RWPE1 (cell line): ENCODE measurements around the gene GRIK4.

Experiments
- CTCF ChIA-PET: fragments of 350-600 bp; sonication (Branson Sonifier 250); formaldehyde crosslinking; extraction: SDS; loops from one replicate; lab custom pipeline; 2021; lab: Yijun Ruan, JAX
- POLR2A ChIA-PET: fragments of 400-600 bp; formaldehyde crosslinking; extraction: SDS; loops from one replicate; lab custom pipeline; 2020; ENCODE audit warnings: antibody characterized with exemption; ENCODE audit not compliant: low non-redundant PET; lab: Yijun Ruan, JAX
- DNase-seq: peaks from one replicate; pipeline ENCODE4 v3.0.0; 2012; ENCODE audit warnings: low spot score
- H3K27ac ChIP-seq: fragments of 450-650 bp; 2 replicates; pipeline ENCODE4 v1.5.1; 2017
- TF ChIP-seq, protein P1 (sequence below): fragments of 450-650 bp; conservative IDR thresholded peaks from 2 replicates; pipeline ENCODE4 v1.5.1; 2017; ENCODE audit warnings: low read depth, mild to moderate bottlenecking

The GRIK4 gene

DNA sequence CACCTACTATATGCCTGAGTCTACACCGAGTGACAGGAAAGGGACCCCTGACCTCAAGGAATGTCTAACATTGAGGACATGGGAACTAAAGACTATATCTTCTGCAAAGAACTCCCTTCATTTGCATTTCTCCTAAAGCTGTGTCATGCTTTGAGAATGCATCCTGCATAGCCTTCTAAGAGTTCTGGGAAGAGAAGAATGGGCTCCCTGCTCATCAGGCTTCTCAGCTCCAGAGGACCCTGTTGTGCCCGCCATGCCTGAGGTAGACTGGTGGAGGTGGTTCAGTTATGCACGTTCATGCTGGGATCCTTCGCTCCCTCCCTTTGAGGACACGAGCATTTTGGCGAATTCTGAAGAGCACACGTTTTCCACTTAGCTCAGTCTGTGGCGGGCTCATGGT, 63.3 kb downstream of the GRIK4 start:
- no peak for DNase-seq
- TF ChIP-seq, protein P1, sequence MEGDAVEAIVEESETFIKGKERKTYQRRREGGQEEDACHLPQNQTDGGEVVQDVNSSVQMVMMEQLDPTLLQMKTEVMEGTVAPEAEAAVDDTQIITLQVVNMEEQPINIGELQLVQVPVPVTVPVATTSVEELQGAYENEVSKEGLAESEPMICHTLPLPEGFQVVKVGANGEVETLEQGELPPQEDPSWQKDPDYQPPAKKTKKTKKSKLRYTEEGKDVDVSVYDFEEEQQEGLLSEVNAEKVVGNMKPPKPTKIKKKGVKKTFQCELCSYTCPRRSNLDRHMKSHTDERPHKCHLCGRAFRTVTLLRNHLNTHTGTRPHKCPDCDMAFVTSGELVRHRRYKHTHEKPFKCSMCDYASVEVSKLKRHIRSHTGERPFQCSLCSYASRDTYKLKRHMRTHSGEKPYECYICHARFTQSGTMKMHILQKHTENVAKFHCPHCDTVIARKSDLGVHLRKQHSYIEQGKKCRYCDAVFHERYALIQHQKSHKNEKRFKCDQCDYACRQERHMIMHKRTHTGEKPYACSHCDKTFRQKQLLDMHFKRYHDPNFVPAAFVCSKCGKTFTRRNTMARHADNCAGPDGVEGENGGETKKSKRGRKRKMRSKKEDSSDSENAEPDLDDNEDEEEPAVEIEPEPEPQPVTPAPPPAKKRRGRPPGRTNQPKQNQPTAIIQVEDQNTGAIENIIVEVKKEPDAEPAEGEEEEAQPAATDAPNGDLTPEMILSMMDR: no peak
- H3K27ac ChIP-seq: no peak overlapping the region
- ChIA-PET CTCF (no interaction called here), POLR2A (no interaction called here)

GRCh38 chr11:120575461-120575860, 63.9 kb downstream of the GRIK4 start:
- ChIA-PET CTCF (no interaction called here), POLR2A (no interaction called here)
- TF ChIP-seq, protein P1: no peak
- no peak for DNase-seq
- no peak overlapping the region for H3K27ac ChIP-seq

DNA sequence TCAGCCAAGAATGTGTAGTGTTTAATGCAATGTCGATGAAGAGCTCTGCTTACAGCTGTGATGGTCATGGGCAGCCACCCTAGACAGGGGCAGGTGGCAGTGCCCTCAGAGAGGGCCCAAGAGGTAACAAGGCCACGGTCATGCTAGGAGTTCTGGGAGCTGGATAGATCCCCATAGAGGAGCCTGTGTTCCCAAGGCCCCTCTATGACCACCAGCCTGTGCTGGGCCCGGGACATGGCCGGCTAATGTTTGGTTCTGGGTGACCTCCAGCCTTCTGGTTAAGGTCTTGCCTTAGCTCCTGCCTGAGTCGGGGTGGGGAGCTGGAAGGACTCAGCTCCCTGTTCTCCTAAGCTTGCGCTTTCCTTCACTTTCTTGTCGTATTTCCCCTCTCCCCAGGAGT, 65.1 kb downstream of the GRIK4 start:
- TF ChIP-seq, protein P1: no peak
- H3K27ac ChIP-seq: no peak overlapping the region
- POLR2A ChIA-PET: no interaction called here
- CTCF ChIA-PET: interaction anchor here (0.6 kb wide), 1 partner anchor 353 kb away, joined by 4 read pairs; no protein-coding TSS in a partner anchor
- DNase-seq: no peak

DNA sequence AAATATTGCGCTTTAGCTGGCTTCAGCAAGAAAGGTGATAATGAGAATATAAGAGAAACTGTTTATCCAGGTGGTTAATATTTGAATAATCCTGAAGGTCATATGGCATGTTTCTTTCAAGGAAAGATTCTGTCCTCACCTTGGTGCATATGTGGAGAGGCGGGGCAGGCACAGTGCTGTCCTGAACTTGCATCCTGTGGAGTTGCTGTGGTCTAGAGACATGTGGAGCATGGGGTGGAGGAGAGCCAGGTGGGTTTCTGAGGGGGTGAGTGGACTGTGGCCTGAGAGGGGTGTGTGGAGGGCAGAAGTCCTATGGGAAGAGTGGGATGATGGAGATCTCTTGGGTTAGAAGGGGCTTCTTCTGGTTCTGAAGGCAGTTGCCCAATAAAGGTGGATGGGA, 65.5 kb downstream of the GRIK4 start:
- TF ChIP-seq, protein P1: no peak
- ChIA-PET CTCF (no interaction called here), POLR2A (no interaction called here)
- no peak overlapping the region for H3K27ac ChIP-seq
- DNase-seq: no peak

DNA sequence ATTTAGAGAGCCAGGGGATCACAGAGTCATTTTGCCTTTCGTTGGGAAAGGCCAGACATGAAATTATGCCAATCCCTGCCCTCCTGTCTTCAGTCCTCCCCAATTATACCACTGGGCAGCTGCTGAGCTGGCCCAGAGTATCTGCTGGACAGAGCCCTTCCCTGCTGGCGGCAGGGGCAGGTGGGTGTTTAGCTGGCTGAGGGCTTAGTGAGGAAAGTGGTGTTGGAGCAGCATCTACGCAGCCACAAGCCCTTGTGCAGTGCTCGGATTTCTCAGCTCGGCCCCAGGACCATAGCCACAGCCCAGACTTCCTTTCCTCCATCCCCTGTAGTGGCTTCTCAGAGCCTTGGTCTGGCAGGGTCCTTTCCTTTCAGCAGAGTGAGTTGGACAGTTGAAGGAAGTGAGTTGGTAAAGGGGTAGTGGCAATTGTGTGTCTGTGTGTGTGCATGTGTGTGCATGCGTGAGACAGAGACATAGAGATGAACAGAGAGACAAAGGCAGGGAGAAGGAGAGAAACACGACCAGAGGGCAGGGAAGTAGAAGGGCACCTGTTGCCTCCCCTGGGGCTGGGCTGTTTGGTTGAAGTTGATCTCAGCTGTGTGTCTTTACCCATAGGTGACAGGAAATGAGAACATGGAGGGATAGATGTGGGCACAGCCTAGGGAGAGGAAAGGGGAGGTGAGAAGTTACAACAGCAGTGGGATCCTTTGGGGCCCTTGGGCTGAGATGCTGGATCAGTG, 66.2 kb downstream of the GRIK4 start:
- ChIA-PET CTCF (no interaction called here), POLR2A (no interaction called here)
- H3K27ac ChIP-seq: no peak overlapping the region
- no peak for DNase-seq
- TF ChIP-seq, protein P1: no peak

- ChIA-PET POLR2A (no interaction called here), CTCF (no interaction called here)
Observed at GRCh38 chr11:120578596-120579154, 67.1 kb downstream of the GRIK4 start.

More at GRCh38 chr11:120578596-120579154, 67.1 kb downstream of the GRIK4 start:
- no peak for DNase-seq
- TF ChIP-seq, protein P1: no peak
- H3K27ac ChIP-seq: no peak overlapping the region
